Prostate gland (tissue), 2 donors: Measurements from ENCODE around the gene YEATS4.

Experiments
- POLR2A ChIP-seq: fragments of 450-650 bp; IDR thresholded peaks from one replicate; pipeline ENCODE4 v1.6.1; 2016; ENCODE audit warnings: antibody characterized with exemption, mild to moderate bottlenecking
- POLR2AphosphoS5 ChIP-seq: sonication (generic); formaldehyde crosslinking; IDR thresholded peaks from one replicate; pipeline ENCODE4 v1.6.1; 2017; ENCODE audit warnings: antibody characterized with exemption
- TF ChIP-seq, protein P1 (sequence below), 4 experiments: fragments of 200-600 bp in 2 of 4; fragments of 450-650 bp in 2 of 4; sonication (generic) in 2 of 4; IDR thresholded peaks; 1 replicate in 3 of 4; 2 replicates in 1 of 4; pipeline ENCODE4 v1.5.1; 2016 to 2019; ENCODE audit warnings: antibody characterized with exemption in 4 of 4, mild to moderate bottlenecking in 2 of 4, moderate library complexity in 2 of 4

DNA sequence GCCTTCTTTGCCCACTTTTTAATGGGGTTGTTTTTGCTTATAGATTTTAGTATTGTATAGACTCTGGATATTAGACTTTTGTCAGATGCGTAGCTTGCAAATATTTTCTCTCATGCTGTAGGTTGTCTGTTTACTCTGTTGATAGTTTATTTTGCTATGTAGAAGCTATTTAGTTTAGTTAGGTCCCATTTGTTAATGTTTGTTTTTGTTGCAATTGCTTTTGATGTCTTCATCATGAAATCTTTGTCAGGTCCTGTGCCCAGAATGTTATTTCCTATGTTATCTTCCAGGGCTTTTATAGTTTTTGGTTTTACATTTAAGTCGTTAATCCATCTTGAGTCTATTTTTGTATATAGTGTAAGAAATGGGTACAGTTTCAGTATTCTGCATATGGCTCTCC is 41.3 kb upstream of the YEATS4 start:
- no peak for TF ChIP-seq POLR2A
- TF ChIP-seq, protein P1, sequence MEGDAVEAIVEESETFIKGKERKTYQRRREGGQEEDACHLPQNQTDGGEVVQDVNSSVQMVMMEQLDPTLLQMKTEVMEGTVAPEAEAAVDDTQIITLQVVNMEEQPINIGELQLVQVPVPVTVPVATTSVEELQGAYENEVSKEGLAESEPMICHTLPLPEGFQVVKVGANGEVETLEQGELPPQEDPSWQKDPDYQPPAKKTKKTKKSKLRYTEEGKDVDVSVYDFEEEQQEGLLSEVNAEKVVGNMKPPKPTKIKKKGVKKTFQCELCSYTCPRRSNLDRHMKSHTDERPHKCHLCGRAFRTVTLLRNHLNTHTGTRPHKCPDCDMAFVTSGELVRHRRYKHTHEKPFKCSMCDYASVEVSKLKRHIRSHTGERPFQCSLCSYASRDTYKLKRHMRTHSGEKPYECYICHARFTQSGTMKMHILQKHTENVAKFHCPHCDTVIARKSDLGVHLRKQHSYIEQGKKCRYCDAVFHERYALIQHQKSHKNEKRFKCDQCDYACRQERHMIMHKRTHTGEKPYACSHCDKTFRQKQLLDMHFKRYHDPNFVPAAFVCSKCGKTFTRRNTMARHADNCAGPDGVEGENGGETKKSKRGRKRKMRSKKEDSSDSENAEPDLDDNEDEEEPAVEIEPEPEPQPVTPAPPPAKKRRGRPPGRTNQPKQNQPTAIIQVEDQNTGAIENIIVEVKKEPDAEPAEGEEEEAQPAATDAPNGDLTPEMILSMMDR (IDR thresholded peaks at IDR 0.05), result no peak
- TF ChIP-seq POLR2AphosphoS5, result no peak
